ENCODE results near the gene MAD1L1.
A peak's percentile ranks its signal among the peaks of the same experiment; 100 is the strongest.
"Not testable (repeated sequence)": the region's sequence is repeated elsewhere in the genome, so short reads cannot be mapped to it uniquely, and the experiment has no call there.

Gene MAD1L1

DNA sequence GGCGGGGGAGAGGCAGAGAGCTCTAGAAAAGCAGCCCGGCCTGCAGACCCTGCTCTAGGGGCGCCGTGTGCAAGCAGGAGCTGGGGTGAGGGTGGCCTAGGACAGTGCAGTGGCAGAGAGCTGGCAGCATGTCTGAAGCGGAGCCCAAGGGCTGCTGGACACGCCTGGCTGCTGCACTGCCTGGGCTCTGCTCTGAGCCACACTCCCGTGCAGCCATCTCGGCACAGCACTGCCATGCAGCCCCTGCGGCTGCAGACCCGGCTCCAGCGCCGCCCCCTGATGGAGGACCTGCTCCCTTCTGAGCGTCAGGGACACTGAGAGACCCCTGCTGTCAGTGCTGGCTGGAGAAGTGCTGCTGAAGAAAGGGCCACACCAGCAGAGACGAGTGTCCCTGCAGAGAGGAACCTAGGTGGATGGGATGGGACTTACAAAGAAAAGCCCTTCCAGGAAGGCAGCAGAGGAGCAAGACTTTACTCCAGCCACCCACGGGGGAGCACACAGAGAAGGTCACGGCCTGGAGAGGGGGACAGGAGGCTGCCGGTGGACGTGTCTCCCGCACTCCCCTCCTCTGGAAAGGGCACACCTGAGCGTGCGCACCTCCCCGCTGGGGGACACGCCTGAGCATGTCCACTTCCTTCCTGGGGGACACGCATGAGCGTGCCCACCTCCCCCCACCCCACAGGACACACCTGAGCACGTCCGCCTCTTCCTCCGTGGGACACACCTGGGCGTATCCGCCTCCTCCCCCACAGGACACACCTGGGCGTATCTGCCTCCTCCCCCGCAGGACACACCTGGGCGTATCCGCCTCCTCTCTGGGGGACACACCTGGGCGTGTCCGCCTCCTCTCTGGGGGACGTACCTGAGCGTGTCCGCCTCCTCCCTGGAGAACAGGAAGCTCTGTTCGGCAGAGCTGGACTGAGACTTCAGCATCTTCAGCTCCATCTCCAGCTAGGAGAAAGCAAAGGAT is 252.9 kb downstream of the MAD1L1 start:
- no peak for DNase-seq

DNA sequence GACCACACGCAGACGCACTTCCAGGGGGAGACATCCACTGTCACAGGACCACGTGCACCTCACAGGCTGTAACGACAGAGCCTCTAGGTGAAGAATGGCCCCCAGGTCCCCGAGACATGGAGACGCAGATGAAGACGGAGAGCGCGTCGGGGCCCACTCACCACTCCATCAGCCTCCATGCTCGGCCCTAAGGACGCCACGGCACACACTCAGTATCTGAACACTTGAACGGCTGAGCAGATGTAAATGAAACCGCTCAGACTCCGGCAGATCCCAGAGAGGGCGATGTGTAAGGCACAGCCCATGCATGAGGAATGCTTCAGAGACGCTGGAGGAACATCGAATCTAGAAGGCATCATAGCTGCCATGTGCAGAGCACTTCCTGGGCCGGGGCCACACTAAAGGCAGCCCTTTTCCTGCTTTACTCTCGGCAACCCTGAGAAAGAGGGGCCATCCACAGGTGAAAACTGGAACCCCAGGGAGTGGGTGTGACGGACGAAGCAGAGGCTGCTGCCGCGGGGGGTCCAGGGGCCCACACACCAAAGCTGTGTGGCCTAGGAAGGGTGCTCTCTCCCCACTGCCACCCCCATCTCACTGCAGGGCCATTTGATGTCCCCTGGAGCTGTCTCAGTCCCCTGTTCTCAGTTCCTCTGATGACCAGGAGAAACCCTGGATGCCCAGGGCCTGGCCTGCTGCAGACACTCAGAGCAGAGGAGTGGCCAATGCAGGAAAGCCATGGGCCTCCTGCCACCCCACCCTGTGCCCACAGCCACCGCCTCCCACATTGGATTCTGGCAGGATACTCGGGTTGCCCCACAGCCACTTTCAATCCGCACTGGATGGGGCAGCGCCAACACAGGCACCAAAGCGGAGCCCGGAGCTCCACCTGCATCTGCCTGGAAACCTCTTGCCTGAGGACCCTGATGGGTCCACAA is 253.8 kb downstream of the MAD1L1 start:
- DNase-seq, result no peak

DNA sequence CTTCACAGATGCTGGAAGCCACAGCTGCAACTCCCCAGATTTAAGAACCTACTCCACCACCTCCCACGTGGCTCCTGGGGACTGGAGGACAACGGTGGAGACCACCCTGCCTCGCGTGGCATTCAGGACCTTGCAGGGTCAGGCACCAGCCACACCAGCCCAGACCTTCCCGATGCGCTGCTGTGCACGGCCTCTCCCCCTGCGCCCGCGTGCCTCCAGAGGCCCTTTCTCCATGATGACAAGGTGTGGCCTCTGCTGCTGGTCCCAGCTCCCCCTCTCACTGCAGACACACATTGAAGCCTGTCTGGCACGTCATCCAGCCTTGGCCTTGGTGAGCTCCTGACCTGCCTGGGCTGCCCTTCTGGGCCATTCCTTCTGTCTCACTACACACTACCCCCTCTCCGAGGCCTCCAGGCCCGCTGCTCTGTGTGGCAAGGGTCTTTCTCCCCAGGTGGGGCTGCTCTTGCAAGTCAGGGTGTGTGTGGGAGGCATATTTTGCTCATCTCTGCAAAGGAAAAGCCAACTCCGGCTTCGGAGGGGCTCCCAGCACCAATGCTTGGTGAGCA is 254.8 kb downstream of the MAD1L1 start:
- DNase-seq, result no peak

DNA sequence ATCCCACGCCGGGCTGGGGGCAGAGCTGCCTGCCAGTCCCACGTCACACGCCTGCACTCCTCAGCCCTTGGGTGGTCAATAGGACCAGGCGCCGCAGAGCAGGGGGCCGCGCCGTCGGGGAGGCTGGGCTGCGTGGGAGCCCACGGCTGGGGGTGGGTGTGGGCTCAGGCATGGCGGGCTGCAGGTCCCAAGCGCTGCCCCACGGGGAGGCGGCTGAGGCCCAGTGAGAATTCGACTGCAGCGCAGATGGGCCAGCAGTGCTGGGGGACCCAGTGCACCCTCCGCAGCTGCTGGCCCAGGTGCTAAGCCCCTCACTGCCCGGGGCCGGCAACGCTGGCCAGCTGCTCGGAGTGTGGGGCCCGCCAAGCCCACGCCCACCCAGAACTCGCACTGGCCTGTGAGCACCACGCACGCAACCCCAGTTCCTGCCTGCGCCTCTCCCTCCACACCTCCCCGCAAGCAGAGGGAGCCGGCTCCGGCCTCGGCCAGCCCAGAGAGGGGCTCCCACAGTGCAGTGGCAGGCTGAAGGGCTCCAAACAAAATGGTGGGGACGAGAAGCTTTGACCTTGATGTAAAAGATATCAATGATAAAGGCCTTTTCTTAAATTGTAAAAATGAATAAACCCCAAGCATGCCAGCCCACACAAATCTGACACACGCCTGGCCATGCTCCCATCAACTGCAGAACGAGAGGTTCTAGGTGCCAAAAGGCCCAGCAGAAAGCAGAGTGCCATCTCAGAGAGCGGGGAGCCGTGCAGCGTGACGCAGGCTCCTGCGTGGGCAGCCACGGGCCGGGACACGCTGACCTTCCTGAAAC is 255.5 kb downstream of the MAD1L1 start:
- no peak for DNase-seq

DNA sequence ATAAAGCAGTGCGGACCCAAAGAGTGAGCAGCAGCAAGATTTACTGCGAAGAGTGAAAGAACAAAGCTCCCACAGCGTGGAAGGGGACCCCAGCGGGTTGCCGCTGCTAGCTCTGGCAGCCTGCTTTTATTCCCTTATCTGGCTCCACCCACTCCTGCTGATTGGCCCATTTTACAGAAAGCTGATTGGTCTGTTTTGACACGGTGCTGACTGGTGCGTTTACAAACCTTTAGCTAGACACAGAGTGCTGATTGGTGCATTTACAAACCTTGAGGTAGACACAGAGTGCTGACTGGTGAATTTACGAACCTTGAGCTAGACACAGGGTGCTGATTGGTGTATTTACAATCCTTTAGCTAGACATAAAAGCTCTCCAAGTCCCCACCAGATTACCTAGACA is 256.2 kb downstream of the MAD1L1 start:
- not testable (repeated sequence) for DNase-seq

DNA sequence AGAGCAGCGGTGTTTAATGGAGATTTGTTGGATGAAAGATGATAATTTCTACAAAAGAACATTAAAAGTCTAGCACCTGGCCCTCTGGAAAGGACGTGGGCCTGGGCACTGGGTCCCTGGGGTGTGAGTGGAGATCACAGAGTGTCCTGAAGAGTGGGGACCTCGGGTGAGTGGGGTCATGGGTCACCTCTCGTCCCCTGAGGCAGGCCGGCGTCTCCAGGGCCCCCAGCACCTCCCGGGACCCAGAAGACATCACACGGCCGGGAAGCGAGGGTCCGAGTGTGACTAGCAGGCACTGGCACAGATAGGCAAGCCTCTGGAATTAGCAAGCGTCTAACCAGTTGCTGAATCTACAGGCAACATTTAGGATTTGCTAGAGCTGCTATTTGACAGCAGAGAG is 257.2 kb downstream of the MAD1L1 start:
- DNase-seq, result no peak

DNA sequence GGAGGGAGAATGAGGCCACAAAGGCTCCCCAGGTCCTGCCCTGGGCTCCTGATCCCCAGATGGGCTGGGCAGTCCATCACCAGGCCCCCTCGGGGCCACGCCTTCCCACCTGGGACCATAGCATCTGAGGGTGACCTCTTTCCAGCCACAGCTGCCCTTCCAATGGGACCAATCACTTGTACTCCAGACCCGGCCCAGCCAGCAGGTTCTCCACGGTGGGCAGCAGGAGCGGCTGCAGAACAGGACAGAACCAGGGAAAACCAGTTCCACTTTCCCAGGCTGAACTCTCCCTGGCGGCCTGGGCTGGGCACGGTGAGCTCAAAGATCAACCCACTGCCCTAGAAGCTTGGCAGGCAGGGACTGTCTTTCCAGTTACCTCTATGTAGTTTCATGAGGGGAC is 257.6 kb downstream of the MAD1L1 start:
- DNase-seq, result no peak

DNA sequence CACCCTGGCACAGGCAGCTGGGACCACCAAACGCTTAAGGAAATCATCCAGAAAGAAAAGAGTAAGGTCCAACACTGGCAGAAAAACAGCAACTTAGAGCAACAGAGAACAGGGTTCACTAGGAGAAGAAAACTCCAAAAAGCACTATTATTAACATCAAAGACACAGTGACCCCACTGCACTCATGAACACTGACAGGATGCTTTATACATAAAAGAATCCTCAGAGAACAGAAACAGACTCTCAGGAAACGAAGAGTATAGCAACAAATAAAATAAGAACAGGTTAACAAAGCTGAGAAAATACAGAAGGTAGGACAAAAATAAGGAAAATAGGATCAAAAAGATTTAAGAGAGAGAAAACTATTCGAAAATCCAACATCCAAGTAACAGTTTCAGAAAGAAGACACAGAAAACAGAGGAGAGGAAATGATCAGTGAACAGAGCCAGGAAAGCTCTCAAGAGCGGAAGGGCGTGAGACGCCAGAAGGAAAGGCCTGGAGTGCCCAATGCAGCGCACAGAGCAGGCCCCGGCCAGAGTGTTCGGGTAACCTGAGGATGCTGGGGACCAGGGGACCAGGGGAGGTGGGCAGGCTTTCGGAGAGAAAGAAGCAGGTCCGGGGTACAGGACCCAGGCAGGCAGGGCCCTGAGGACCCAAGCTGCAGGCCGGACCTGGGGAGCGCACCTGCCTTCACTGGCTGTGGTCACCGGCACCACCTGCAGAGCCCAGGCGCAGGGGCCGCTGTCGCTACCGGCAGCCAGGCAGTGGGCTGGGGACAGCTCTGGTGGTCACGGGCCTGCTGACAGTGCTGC is 258.2 kb downstream of the MAD1L1 start:
- DNase-seq, result no peak

DNA sequence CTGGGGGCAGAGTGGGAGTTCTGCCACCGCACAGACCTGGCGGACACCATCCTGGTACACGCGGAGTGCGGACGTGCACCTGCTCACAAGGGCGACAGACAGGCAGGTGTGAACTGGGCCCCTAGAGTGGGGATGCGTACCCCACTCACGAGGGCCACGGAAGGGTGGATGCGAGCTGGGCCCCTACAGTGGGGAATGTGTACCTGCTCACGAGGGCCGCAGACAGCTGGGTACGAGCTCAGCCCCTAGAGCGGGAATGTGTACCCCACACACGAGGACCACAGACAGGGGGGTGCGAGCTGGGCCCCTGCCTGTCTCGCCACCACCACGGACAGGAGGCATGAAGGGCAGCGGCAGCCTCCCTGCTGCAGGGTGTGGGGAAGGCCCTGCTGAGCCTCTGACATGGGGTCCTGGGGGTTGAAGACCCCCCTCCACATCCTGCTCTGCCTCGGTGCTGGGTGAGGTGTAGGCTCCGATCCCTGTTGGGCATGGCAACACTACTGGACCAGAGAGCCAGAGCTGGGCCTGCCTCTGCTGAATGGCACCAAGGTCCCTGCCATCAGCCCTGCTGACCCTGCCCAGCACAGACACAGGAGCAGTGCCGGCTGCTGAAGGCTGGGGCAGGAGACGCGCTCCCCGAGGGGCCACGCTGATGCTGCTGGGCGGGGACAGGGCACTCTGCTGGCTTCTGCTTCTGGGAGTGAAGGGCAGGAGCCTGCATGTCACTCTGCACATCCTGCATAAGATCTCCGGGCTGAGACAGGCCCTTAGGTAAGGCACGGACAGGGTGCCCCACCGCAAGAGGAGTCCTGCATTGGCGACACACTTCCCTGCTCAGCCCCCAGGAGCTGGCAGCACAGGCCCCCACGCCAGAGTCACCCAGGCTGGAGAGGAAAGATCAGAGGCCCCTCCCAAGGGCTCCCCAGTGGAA is 259.2 kb downstream of the MAD1L1 start:
- no peak for DNase-seq

DNA sequence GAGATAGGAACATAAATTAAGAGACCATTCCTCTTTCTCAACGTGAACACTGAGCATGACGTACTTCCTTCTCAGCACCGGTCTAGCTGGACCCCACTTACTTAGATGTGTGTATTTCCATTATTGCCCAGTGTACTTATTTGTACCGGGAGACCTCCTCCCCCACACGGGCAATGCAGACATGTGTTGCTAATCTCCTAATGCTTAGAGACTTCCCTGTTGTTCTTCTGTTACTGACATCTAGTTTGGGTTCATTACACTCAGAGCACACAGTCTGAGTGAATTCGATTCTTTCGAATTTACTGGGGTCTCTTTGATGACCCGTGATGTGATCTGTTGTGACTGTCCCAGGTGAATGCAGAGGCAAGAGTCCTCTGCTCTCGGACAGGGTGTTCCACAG is 260.0 kb downstream of the MAD1L1 start:
- no peak for DNase-seq

DNA sequence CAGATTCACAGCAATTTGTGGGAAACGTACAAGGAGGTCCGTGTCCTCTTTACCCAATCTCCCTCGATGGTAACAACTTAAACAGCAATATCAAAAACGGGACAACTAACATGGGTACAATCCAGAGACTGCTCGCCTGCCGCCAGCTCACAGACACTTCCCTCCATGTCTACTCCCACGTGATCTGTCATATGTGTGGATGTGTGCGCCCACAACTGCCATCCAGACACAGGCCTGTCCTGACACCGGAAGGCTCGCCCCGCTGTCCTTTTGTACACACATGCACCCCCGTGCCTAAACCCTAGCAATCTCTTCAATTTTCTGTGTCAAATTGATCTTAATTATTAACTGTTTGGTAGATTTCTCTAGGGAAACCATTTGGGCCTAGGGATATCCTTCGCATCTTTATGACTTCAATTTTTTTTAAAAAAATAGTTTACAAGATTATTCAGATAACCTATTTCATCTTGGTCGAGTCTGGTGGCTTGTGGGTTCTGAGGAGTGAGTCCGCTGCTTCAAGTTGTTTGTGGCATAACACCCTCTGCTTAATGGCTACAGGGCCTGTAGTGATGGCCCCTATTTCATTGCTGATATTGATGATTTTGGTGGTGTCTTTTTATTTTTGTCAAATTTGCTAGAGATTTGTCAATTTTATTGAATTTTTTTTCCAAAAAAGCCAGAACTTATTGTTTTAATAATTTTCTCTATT is 260.6 kb downstream of the MAD1L1 start:
- no peak for DNase-seq

DNA sequence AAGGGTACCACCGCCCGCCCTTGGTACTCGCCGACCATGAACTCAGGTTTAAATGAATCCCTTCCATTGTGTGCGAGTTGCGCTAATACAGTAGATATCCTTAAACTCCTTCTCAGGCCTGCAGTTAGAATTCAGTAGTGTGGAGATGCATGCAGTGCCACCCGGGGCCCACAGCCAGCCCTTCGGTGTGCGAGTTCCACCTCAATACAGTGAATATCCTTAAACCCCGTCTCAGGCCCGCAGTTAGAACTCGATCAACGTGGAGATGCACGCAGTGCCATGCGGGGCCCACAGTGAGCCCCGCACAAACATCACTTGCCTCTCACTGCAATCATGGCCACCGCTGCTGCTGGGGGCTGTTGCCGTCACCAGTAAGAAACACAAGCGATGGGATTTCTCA is 261.9 kb downstream of the MAD1L1 start:
- no peak for DNase-seq

DNA sequence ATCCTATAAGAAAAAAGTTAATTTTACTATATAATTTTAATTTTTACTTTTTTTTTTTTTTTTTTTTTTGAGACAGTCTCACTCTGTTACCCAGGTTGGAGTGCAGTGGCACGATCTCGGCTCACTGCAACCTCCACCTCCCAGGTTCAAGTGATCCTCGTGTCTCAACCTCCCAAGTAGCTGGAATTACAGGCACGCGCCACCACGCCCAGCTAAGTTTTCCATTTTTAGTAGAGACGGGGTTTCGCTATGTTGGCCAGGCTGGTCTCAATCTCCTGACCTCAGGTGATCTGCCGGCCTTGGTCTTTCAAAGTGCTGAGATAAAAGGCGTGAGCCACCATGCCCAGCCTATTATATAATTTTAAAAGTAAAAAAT is 262.5 kb downstream of the MAD1L1 start:
- DNase-seq, result not testable (repeated sequence)

DNA sequence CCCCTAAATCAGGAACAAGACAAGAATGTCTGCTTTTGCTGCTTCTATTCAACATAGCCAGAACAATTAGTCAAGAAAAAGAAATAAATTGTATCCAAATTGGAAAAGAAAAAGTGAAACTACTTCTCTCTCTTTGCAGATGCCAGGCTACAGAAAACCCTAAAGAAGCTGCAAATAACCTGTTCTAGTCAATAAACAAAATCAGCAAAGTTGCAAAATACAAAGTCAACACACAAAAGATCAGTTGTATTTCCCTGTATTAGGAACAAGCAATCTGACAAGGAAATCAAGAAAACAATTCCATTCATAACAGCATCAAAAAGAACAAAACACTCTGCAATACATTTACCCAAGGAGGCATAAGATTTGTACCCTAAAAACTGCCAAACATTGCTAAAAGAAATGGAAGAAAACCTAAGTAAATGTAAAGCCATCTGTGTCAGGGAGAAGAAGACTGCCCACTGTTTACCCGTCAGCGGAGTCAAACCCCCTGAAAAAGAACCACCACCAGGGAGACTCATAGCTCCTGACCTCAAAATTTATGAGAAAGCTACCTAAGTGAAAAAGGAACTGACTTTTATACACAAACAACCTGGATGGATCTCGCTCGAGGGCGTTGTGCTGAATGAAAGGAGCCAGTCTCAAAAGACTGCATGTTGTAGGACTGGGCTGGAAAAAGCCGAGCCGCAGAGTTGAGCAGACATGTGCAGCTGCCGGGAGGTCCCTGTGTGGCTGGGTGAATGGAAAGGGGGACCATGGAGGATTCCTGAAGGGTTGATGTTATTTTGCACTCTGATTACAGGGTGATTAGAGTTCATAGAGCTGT is 263.1 kb downstream of the MAD1L1 start:
- DNase-seq, result no peak

DNA sequence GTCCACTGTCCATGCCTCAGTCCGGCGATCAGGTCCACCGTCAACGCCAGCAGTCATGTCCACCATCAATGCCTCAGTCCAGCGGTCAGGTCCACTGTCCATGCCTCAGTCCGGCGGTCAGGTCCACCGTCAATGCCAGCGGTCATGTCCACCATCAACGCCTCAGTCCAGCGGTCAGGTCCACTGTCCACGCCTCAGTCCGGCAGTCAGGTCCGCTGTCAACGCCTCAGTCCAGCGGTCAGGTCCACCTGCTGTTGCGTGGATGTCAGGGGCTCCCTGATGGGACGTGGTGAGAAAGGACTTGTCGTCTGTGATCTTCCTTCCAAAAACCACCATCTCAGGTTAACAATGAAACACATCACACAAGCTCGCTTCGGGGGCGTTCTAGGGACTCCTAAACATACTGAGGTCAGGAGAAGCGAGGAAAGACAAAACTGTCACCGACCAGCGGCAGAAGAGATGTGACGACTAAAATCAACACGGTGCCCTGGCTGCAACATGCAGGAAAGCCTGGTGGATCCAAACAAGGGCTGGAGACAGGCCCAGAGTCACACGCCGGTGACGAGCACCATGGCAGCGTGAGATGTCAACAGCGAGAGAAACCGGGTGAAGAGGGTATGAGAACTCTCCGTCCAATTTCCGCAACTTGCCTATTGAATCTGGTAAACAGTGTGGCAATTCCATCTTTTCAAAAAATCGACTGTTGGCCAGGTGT is 264.2 kb downstream of the MAD1L1 start:
- DNase-seq, result no peak

DNA sequence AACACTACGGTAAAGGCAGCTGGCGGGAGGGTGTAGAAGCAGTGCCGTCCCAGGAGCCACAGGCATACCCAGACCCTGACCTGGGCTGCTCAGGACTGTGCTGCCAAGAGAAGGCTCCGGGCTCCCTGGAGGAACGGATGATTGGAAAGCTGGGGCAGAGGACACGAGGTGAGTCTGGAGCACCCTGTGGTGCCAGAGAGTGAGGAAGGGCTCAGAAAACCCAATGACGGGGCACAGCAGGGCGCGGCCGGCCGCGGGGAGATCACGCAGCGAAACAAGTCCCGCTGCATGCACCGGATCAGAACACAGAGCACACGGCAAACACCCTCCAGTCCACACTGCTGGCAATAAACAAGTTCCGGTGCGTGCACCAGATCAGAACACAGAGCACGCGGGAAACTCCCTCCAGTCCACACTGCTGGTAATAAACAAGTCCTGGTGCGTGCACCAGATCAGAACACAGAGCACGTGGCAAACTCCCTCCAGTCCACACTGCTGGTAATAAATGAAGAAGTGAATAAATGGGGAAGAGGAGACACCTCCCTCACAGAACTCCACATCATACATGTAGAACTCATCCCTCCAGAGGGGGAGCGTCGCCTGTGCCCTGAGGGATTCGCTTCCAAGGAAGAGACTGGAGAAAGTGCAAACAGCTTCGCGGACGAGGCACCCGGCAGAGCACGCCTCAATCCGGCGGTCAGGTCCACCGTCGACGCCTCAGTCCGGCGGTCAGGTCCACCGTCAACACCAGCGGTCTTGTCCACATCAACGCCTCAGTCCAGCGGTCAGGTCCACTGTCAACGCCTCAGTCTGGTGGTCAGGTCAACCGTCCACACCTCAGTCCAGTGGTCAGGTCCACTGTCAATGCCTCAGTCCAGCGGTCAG is 265.0 kb downstream of the MAD1L1 start:
- DNase-seq, result no peak

DNA sequence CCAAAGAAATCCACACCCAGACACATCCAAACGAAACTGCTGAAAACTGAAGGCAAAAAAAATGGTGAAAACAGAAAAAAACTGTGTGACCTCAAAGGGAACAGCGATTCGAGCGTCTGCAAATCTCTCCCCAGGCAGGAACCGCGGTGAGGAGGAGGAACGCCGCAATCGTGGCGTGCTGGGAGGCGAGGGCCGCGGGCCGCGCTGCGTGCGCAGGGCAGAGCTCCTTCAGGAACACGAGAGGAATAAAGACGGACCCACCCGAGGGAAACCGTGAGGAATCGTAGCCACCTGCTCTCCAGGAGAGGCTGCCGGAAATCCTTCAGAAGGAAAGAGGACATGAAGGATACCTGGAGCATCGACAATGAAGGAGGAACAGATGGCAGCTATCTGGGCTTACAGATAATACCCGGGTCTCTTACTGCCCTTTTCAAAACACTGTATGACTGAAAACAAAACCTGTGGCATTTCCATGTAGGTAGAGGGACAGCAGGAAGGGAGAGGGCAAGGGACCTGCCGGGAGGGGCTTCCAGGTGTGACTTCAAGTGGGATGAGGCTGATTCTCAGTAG is 266.0 kb downstream of the MAD1L1 start:
- peak; percentile 63 to 78 (median 65) for DNase-seq

All from NCI-H1417 (cell line).